ENCODE measurements around the gene HNRNPA1.
A peak's percentile ranks its signal among the peaks of the same experiment; 100 is the strongest.

HNRNPA1 gene

DNA sequence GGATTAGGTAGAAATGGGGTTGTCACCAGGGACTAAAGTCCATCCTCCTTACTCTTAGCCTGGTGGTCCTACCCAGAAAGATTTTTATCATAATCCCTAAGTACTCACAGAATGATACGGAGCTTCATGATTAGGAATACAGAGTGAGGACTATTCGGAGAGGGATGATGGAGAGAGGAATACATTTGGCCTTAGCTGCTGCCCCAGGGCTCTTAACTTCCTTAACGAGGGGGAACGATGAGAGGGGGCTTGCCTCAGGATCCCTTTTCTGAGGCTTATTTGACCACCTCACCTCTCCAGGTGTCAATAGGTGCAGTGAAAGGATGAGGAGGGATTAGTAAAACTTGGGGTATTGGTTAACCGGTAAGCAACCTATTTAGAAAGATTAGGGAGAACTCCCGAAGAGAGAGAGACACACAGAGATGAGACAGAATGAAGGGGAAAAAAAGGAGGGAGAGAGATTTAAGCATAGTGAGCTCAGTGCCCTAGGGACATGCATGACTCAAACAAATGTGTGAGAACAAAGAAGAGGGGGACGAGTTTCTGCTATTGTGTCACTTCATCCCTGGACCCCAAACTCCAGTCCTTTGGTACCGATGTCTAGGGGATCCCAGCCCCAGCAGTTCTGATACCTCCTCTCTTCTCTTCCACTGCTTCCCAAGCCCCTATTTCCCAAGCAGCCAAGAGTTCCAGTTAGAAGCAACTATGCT, 19.1 kb downstream of the HNRNPA1 start:
- ATAC-seq = no peak
- TF ChIP-seq, protein P1, sequence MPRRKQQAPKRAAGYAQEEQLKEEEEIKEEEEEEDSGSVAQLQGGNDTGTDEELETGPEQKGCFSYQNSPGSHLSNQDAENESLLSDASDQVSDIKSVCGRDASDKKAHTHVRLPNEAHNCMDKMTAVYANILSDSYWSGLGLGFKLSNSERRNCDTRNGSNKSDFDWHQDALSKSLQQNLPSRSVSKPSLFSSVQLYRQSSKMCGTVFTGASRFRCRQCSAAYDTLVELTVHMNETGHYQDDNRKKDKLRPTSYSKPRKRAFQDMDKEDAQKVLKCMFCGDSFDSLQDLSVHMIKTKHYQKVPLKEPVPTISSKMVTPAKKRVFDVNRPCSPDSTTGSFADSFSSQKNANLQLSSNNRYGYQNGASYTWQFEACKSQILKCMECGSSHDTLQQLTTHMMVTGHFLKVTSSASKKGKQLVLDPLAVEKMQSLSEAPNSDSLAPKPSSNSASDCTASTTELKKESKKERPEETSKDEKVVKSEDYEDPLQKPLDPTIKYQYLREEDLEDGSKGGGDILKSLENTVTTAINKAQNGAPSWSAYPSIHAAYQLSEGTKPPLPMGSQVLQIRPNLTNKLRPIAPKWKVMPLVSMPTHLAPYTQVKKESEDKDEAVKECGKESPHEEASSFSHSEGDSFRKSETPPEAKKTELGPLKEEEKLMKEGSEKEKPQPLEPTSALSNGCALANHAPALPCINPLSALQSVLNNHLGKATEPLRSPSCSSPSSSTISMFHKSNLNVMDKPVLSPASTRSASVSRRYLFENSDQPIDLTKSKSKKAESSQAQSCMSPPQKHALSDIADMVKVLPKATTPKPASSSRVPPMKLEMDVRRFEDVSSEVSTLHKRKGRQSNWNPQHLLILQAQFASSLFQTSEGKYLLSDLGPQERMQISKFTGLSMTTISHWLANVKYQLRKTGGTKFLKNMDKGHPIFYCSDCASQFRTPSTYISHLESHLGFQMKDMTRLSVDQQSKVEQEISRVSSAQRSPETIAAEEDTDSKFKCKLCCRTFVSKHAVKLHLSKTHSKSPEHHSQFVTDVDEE (CRISPR knock-in tag; IDR thresholded peaks at IDR 0.05) = no peak
- TF ChIP-seq ZFP3 (CRISPR knock-in tag; IDR thresholded peaks at IDR 0.05) = no peak
- no peak for TF ChIP-seq BACH2 (CRISPR knock-in tag; IDR thresholded peaks at IDR 0.05; ENCODE audit: borderline replicate concordance)
- TF ChIP-seq ZNF70 (CRISPR knock-in tag; IDR thresholded peaks at IDR 0.05) = no peak
- TF ChIP-seq GLIS3 (CRISPR knock-in tag; IDR thresholded peaks at IDR 0.05) = no peak
- no peak for TF ChIP-seq TOX (CRISPR knock-in tag; IDR thresholded peaks at IDR 0.05; ENCODE audit: borderline replicate concordance)
- TF ChIP-seq ZC3H10 (CRISPR knock-in tag; IDR thresholded peaks at IDR 0.05) = no peak
- no peak for TF ChIP-seq OSR1 (CRISPR knock-in tag; IDR thresholded peaks at IDR 0.05)
- TF ChIP-seq TCF4 (CRISPR knock-in tag; IDR thresholded peaks at IDR 0.05; ENCODE audit: borderline replicate concordance) = no peak
- TF ChIP-seq POU6F1 (CRISPR knock-in tag; IDR thresholded peaks at IDR 0.05; ENCODE audit: borderline replicate concordance, low read depth) = no peak
- TF ChIP-seq ESRRG (CRISPR knock-in tag; IDR thresholded peaks at IDR 0.05) = no peak
- TF ChIP-seq ZNF565 (CRISPR knock-in tag; conservative IDR thresholded peaks at IDR 0.05; ENCODE audit: low read depth) = no peak
- no peak for TF ChIP-seq PPARA (CRISPR knock-in tag; IDR thresholded peaks at IDR 0.05; ENCODE audit: borderline replicate concordance)
- TF ChIP-seq ZFP30 (CRISPR knock-in tag; IDR thresholded peaks at IDR 0.05) = no peak

GRCh38 chr12:54300225-54300731, 19.8 kb downstream of the HNRNPA1 start:
- ATAC-seq = peak; percentile 16
- no peak for TF ChIP-seq ZFP30 (CRISPR knock-in tag; IDR thresholded peaks at IDR 0.05)
- no peak for TF ChIP-seq TCF4 (CRISPR knock-in tag; IDR thresholded peaks at IDR 0.05; ENCODE audit: borderline replicate concordance)
- no peak for TF ChIP-seq ARNTL (CRISPR knock-in tag; IDR thresholded peaks at IDR 0.05; ENCODE audit: borderline replicate concordance, low read depth)
- TF ChIP-seq, protein P2, sequence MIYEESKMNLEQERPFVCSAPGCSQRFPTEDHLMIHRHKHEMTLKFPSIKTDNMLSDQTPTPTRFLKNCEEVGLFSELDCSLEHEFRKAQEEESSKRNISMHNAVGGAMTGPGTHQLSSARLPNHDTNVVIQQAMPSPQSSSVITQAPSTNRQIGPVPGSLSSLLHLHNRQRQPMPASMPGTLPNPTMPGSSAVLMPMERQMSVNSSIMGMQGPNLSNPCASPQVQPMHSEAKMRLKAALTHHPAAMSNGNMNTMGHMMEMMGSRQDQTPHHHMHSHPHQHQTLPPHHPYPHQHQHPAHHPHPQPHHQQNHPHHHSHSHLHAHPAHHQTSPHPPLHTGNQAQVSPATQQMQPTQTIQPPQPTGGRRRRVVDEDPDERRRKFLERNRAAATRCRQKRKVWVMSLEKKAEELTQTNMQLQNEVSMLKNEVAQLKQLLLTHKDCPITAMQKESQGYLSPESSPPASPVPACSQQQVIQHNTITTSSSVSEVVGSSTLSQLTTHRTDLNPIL (CRISPR knock-in tag; IDR thresholded peaks at IDR 0.05; ENCODE audit: low read depth) = no peak
- TF ChIP-seq ZFP3 (CRISPR knock-in tag; IDR thresholded peaks at IDR 0.05) = no peak

DNA sequence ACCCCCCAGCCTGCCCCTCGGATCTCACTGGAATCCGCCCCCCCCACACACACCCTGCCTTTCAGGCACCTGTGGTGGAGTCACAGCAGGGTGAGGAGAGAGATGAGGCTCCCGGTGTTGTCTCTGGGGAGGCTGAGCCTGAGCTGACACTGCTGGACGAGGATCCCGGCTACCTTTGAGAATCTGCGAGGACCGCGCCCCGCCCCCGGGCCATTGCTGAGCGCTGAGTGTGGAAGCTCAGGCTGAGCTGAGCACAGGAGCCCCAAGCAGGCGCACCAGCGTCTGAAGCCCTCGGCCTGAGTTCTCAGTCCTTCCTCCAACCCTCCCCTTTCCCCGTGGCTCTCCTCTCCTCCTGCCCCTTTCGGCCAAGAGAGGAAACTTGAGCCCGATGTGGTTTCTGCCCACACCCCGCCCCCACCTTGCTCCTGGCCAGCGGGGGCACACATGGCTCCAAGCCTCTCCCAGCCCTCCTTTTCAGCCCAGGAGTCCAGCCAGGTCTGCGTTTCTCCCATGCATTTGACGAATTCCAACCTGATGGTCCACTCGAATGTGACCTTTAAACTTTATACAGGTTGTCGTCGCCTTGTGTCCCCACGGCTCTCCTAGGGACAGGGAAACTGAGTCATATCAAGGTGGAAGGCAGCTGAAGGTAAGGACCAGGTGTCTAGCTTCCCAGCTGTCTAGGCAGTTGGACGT, 20.4 kb downstream of the HNRNPA1 start, which contains the start of gene NFE2:
Gene NFE2 (minus strand): TSS at position 284 of the 696 bp plus-strand sequence. CDS start 5,767 bp downstream, outside the sequence.
- TF ChIP-seq TCF4 (CRISPR knock-in tag; IDR thresholded peaks at IDR 0.05; ENCODE audit: borderline replicate concordance) (no peak), OSR1 (CRISPR knock-in tag; IDR thresholded peaks at IDR 0.05) (no peak), BACH2 (CRISPR knock-in tag; IDR thresholded peaks at IDR 0.05; ENCODE audit: borderline replicate concordance) (no peak), ARNTL (CRISPR knock-in tag; IDR thresholded peaks at IDR 0.05; ENCODE audit: borderline replicate concordance, low read depth) (no peak), ZNF70 (CRISPR knock-in tag; IDR thresholded peaks at IDR 0.05) (no peak), ISL1 (CRISPR knock-in tag; IDR thresholded peaks at IDR 0.05) (no peak), ZFP3 (CRISPR knock-in tag; IDR thresholded peaks at IDR 0.05) (no peak), ESRRG (CRISPR knock-in tag; IDR thresholded peaks at IDR 0.05) (no peak), GLIS3 (CRISPR knock-in tag; IDR thresholded peaks at IDR 0.05) (no peak), ZNF565 (CRISPR knock-in tag; conservative IDR thresholded peaks at IDR 0.05; ENCODE audit: low read depth) (no peak), POU6F1 (CRISPR knock-in tag; IDR thresholded peaks at IDR 0.05; ENCODE audit: borderline replicate concordance, low read depth) (no peak)
- TF ChIP-seq, protein P3, sequence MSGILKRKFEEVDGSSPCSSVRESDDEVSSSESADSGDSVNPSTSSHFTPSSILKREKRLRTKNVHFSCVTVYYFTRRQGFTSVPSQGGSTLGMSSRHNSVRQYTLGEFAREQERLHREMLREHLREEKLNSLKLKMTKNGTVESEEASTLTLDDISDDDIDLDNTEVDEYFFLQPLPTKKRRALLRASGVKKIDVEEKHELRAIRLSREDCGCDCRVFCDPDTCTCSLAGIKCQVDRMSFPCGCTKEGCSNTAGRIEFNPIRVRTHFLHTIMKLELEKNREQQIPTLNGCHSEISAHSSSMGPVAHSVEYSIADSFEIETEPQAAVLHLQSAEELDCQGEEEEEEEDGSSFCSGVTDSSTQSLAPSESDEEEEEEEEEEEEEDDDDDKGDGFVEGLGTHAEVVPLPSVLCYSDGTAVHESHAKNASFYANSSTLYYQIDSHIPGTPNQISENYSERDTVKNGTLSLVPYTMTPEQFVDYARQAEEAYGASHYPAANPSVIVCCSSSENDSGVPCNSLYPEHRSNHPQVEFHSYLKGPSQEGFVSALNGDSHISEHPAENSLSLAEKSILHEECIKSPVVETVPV (CRISPR knock-in tag; IDR thresholded peaks at IDR 0.05) = no peak
- TF ChIP-seq, protein P1 (CRISPR knock-in tag; IDR thresholded peaks at IDR 0.05) = no peak
- peak; percentile 98 for ATAC-seq

Data from SK-N-SH treated with all-trans-retinoic acid at 6 μM for 48 hours (cell line).